PC-9 (cell line): ENCODE measurements around the gene CD99L2.

Experiments
- CTCF ChIP-seq: fragments of 200-600 bp; sonication (generic); conservative IDR thresholded peaks from 2 replicates; pipeline ENCODE4 v1.6.1; 2017; ENCODE audit warnings: mixed run types, antibody characterized with exemption, mild to moderate bottlenecking, moderate library complexity
- EZH2 ChIP-seq: fragments of 200-600 bp; sonication (generic); IDR thresholded peaks from 2 replicates; pipeline ENCODE4 v1.8.0; 2017; ENCODE audit warnings: antibody characterized with exemption, low read depth

GRCh38 chrX:150841456-150842197, 56.8 kb downstream of the CD99L2 start:
- TF ChIP-seq CTCF (no peak), EZH2 (no peak)
